ENCODE measurements around the gene SH3D19. TPM values are rescaled to one million over a fixed set of nuclear protein-coding genes. Genes with fewer than 3 reads are reported as not detected.

The SH3D19 gene
- total RNA-seq, 1 donor from 2014 or later = 25.1 TPM

DNA sequence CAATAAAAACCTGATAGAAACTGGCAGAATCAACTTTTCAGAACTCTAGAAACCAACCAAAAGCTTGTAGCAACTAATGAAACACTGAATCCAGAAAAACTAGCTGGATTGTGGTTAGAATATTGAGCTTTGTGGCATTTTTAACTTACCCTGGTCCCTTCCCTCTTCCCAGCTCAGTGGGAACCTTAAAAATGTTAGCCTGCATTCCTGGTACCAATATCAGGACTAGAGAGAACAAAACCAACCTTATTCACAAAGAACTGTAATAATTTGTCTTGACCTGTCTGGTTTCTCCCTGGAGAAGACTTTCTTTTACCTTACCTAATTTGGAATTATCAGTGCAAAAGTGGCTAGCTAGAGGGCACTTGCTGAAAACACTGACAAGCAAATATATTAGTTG lies 21.2 kb downstream of the SH3D19 start:
- H3K4me3 Mint-ChIP-seq = no peak overlapping the region
- no peak overlapping the region for H3K27ac Mint-ChIP-seq (ENCODE audit: unreplicated experiment)
- TF ChIP-seq, protein P1, sequence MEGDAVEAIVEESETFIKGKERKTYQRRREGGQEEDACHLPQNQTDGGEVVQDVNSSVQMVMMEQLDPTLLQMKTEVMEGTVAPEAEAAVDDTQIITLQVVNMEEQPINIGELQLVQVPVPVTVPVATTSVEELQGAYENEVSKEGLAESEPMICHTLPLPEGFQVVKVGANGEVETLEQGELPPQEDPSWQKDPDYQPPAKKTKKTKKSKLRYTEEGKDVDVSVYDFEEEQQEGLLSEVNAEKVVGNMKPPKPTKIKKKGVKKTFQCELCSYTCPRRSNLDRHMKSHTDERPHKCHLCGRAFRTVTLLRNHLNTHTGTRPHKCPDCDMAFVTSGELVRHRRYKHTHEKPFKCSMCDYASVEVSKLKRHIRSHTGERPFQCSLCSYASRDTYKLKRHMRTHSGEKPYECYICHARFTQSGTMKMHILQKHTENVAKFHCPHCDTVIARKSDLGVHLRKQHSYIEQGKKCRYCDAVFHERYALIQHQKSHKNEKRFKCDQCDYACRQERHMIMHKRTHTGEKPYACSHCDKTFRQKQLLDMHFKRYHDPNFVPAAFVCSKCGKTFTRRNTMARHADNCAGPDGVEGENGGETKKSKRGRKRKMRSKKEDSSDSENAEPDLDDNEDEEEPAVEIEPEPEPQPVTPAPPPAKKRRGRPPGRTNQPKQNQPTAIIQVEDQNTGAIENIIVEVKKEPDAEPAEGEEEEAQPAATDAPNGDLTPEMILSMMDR (conservative IDR thresholded peaks at IDR 0.05) = no peak
- DNase-seq (ENCODE audit: low read depth, low spot score) = no peak
- peaks cover 14% of the 10 kb centered on the region for H3K9me3 Mint-ChIP-seq
- peaks cover 3% of the 10 kb centered on the region for H3K4me1 Mint-ChIP-seq
- no peaks in the 10 kb centered on the region for H3K27me3 Mint-ChIP-seq (ENCODE audit: low read depth)
- H3K36me3 Mint-ChIP-seq (ENCODE audit: low read depth) = peaks cover 44% of the 10 kb centered on the region

DNA sequence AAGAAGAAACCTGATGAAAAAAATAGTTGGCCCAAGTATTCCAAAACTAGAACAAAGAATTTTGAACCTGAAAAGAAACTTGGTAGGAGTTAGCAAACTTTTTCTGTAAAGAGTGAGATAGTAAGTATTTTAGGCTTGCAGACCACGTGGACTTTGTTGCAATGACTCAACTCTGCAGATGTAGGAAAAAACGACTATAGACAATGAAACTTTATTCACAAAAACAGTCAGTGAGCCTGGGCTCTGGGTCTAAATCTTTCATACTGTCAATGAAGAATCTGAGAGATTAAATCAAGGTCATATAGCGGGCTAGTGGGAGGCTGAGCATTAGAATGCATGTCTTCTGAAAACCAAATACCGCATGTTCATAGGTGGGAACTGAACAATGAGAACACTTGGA lies 23.0 kb downstream of the SH3D19 start:
- Mint-ChIP-seq H3K4me3 (no peak overlapping the region), H3K4me1 (peaks cover 8% of the 10 kb centered on the region), H3K36me3 (ENCODE audit: low read depth) (peaks cover 44% of the 10 kb centered on the region), H3K9me3 (peaks cover 17% of the 10 kb centered on the region), H3K27ac (ENCODE audit: unreplicated experiment) (no peak overlapping the region), H3K27me3 (ENCODE audit: low read depth) (no peaks in the 10 kb centered on the region)
- no peak for DNase-seq (ENCODE audit: low read depth, low spot score)
- TF ChIP-seq, protein P1 (conservative IDR thresholded peaks at IDR 0.05) = no peak

DNA sequence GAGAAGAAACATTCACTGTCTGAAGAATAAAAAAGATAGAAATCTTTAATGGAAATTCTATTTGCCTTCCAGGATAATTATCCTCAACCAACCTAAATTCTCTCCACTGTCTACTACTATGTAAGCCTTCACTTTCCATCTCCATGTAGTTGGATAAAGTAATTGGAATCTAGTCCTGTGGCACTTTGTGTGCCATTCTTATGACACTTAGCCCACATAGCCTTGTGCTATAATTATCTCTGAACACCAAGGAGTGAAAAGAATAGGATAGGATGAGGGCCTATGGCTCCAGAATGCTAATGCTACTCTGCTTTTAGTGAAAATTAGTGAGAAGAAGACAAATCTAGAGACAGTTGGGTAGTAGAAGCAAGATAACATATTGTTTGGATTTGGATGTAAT lies 28.2 kb downstream of the SH3D19 start:
- DNase-seq (ENCODE audit: low read depth, low spot score) = no peak
- H3K36me3 Mint-ChIP-seq (ENCODE audit: low read depth) = peaks cover 26% of the 10 kb centered on the region
- H3K27me3 Mint-ChIP-seq (ENCODE audit: low read depth) = no peaks in the 10 kb centered on the region
- H3K4me3 Mint-ChIP-seq = no peak overlapping the region
- TF ChIP-seq, protein P1 (conservative IDR thresholded peaks at IDR 0.05) = no peak
- H3K4me1 Mint-ChIP-seq = peaks cover 21% of the 10 kb centered on the region
- peaks cover 12% of the 10 kb centered on the region for H3K9me3 Mint-ChIP-seq
- no peak overlapping the region for H3K27ac Mint-ChIP-seq (ENCODE audit: unreplicated experiment)

DNA sequence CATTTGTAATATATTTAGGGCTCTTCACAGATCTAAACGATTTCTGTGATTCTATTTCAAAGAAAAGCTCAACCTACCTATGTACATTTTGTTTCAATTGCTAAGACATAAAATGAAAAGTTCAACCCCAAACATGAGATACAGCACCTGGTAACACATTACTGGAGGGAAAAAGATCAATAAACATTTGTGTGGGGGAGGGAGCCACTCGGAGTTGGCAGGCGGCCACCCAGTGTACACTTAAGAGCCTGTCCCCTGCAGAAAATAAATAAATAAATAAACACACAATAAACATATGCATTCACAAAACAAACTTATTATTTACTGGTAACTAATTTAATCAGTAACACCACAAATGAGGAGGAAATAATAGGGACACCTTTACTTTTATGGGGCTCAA lies 29.2 kb downstream of the SH3D19 start:
- Mint-ChIP-seq H3K27me3 (ENCODE audit: low read depth) (no peaks in the 10 kb centered on the region), H3K36me3 (ENCODE audit: low read depth) (peaks cover 19% of the 10 kb centered on the region), H3K4me3 (no peak overlapping the region), H3K27ac (ENCODE audit: unreplicated experiment) (no peak overlapping the region), H3K9me3 (peaks cover 7% of the 10 kb centered on the region), H3K4me1 (peaks cover 18% of the 10 kb centered on the region)
- TF ChIP-seq, protein P1 (conservative IDR thresholded peaks at IDR 0.05) = no peak
- no peak for DNase-seq (ENCODE audit: low read depth, low spot score)

DNA sequence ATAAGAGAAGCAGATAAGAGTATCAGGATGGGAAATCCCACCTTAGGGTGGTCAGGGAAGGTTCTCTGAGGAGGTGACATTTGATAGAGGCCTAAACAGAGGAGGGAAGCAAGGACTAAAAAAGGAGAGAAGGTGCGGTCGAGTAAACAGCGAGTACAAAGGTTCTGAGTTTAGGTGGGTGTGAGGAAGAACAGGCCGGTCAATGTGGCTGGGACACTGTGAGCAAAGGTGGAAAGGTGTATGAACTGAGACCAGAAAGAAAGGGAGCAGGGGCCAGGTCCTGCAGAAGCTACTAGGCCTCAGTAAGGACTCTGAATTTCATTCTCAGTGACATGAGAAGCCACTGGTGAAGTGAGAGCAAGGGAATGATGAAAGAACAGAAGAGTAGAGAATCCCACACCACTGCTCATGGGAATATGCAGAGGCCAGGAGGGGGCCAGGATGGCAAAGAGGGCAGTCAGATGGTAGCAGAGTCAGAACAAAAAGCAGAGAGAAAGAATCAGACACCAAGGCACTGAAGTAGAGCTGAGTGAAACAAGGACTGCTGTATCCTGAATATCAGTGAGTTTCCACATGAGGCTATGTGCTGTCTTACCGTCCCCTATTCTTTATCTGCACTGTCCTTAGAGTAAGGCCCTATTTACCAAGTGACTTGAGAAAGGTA lies 30.4 kb downstream of the SH3D19 start:
- H3K4me3 Mint-ChIP-seq = no peak overlapping the region
- peaks cover 22% of the 10 kb centered on the region for H3K36me3 Mint-ChIP-seq (ENCODE audit: low read depth)
- TF ChIP-seq, protein P1 (conservative IDR thresholded peaks at IDR 0.05) = no peak
- H3K9me3 Mint-ChIP-seq = peaks cover 15% of the 10 kb centered on the region
- H3K27ac Mint-ChIP-seq (ENCODE audit: unreplicated experiment) = peak overlapping the region; percentile 14
- H3K27me3 Mint-ChIP-seq (ENCODE audit: low read depth) = no peaks in the 10 kb centered on the region
- no peak for DNase-seq (ENCODE audit: low read depth, low spot score)
- H3K4me1 Mint-ChIP-seq = peaks cover 18% of the 10 kb centered on the region
